SKM-1 (cell line): Measurements from ENCODE around the gene ANGEL2.
"Not testable (repeated sequence)": the region's sequence is repeated elsewhere in the genome, so short reads cannot be mapped to it uniquely, and the experiment has no call there.

ENCODE experiments used
- DNase-seq: peaks from one replicate; lab custom pipeline; 2025; ENCODE audit not compliant: unreplicated experiment; lab: John Stamatoyannopoulos, UW

Gene ANGEL2, protein sequence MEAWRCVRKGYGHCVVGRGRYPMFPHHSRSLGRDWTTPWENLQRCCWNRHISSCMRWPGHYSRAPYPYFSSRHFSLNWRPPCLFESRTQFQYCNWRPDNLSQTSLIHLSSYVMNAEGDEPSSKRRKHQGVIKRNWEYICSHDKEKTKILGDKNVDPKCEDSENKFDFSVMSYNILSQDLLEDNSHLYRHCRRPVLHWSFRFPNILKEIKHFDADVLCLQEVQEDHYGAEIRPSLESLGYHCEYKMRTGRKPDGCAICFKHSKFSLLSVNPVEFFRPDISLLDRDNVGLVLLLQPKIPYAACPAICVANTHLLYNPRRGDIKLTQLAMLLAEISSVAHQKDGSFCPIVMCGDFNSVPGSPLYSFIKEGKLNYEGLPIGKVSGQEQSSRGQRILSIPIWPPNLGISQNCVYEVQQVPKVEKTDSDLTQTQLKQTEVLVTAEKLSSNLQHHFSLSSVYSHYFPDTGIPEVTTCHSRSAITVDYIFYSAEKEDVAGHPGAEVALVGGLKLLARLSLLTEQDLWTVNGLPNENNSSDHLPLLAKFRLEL

DNA sequence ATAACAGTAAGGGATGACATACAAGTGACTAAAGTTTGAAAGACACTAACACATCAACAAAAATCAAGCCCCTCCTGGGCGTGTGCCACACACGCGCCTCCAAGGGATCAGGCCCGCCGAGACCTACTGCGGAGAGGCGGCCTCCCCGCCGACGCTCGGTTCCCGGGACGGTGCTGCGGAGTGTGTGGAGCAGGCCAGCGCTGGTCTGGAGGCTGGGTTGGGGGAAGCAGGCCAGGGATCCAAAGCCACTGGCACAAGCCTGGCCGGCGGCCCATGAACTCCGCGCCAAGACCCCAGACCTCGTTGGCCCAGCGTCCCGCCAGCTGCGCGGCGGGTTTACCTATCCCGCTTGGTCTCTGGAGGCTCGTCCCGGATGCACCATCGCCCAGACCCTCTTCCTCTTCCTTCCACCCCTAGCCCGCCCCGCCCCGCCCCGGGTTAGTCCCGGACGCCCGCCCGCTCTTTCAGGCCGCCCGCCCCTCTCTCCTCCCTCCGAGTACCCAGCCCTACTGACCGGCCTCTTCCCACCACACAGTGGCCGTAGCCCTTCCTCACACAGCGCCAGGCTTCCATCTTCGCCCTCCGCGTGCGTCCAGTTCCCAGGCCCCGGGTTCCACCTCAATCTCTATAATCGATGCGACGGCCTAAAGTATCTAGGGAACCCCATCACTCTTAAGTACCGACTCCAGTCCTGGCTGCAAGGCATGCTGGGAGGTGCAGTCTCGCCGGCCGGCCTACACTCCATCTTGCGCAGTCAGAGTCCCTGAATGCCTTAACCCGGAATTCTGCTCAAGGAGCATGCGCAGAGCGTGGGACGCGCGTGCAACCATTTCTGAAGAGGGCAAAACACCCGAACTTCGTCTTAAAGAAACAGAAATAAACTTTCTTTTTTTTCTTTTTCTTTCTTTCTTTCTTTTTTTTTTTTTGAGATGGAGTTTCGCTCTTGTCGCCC, at the start of gene ANGEL2:
Gene ANGEL2 (minus strand): TSS at position 769 of the 952 bp plus-strand sequence. CDS start 196 bp downstream, at position 573.
- DNase-seq, result peak; percentile 98

DNA sequence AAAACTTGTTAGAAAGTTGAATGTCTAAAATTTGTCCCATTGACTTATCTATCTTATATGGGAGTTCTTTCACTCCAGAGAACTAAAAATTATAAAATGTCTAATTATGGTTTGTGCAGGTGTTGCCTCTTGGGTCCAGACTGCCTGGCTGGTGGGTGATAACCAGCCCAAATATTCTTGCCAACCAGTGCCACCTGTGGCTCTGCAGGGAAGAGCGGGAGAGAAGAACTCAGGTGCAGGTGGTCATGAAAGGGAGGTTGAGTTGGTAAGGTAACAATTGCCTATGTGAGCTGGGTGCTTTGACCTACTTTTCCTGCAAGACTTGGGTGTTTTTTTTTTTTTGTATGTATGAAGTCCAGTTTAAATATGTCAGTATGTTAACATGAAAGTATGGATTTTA, 45.6 kb upstream of the ANGEL2 start:
- no peak for DNase-seq

DNA sequence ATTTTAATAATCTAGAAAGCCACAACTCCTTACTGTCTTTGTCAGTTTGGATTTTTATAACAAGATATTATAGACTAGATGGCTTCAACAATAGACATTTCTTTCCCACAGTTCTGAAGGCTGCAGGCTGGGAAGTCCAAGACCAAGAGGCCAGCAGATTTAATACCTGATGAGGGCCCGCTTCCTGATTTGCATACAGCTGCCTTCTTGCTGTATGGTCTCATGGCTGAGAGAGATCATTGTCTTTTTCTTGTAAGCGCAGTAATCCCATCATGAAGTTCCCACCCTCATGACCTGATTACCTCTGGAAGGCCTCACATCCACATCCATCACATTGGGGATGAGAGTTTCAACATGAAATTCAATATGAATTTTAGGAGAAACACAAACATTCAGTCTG, 45.2 kb upstream of the ANGEL2 start:
- DNase-seq, result no peak

DNA sequence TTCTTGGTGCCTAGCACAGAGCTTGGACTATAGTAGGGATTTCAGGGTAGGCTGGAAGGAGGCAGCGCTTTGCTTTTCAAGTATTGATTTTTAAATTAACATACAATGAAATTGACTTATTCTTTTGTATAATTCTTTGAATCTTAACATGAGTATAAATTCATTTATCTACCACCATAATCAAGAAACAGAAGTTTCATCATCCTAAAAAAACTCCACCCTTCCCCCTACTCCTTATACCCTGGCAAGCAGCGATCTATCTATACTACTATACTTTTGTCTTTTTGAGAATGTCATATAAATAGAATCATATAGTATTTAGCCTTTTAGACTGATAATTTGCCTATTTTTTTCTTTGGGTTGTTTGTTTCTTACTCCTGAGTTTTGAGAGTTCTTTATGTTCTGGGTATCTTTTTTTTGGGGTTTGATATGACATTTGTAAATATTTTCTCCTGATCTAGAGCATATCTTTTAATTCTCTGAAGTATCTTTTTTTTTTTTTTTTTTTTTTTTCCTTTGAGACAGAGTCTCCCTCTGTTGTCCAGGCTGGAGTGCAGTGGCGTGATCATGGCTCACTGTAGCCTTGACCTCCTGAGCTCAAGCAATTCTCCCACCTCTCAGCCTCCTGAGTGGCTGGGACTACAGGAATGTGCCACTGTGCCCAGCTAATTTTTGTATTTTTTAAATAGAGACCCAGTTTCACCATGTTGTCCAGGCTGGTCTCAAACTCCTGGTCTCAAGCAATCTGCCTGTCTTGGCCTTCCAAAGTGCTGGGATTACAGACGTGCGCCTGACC, 41.8 kb upstream of the ANGEL2 start:
- DNase-seq, result no peak

DNA sequence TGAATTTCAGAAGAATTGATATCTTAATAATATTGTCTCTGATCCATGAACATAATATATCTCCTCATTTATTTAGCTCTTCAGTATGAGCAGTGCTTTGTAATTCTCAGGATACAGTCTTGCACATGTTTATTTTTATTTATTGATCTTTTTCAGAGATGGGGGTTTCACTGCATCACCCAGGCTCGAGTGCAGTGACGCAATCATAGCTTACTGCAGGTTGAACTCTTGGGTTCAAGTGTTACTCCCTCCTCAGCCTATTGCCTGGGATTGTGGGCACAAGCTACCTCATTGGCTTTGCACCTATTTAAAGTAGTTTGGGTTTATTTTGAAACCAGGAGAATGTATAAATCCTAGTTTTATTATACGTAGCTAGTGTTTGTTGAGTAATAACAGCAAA, 40.1 kb upstream of the ANGEL2 start:
- DNase-seq, result no peak

DNA sequence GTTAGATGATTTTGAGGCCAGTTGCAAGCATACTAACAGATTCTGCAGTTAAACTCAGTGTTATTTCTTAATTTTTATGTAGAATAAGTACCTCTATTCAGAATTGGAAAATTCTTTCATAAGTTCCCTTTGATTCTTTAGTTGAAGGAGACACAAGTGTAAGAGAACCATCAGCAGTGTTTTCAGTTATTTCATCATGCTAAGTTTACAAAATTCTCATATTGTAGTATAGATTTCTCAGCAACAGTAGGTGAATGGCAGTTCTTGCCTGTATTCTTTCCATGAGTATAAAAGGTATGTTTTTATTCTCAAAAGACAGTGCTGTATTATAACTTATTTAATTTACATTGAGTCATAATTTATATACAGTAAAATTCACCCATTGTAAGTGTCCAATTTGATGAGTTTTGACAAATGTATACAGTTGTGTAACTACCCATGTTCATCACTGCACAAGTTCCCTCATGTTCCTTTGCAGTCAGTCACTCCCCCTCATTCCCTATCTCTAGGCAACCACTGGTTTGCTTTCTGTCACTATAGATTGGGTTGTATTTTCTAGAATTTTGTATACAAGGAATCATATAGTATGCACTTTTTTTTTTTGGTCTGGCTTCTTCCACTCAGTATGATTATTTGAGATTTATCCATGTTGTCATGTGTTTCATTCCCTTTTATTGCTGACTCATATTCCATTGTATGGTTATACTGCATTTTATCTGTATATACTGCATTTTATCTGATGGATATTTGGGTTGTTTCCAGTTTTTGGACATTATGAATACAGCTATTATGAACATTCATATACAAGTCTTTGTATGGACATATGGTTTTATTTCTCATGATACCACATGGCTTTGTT, 39.3 kb upstream of the ANGEL2 start:
- no peak for DNase-seq

DNA sequence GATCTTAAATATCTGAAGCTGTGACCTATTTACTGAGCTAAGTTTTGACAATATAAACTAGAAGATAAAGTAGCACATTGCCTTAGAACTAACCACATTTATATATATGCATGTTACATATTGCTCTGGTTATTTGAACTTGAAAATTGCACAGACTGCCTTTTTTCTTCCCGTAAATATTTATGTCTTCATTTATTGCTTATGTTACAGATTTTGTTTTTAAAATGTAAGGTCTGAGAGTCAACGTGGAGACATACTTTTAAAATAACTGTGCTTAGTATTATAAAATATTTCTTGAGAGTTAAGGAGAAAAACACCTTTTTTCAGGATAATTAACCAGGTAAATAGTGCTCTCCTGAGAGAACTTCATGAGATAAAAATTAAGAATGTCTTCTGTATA, 38.5 kb upstream of the ANGEL2 start:
- no peak for DNase-seq

DNA sequence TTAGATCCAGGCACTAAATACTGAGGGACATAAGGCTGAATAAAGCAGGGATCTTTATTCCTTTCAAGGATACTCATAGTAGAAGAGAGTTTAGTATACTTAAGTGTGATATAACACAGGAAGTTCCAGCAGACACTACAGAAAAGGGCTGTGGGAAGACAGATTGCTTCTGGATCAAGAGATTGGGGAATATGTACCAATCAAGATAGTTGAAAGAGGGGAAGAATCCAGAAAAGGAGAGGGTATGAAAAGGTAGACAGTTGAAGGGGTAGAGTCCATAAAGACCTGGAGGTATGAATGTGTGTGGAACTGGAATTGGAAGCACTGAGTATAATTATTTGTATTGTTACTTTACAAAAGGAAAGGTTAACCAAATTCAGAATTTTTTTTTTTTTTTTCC, 37.8 kb upstream of the ANGEL2 start:
- DNase-seq, result no peak

DNA sequence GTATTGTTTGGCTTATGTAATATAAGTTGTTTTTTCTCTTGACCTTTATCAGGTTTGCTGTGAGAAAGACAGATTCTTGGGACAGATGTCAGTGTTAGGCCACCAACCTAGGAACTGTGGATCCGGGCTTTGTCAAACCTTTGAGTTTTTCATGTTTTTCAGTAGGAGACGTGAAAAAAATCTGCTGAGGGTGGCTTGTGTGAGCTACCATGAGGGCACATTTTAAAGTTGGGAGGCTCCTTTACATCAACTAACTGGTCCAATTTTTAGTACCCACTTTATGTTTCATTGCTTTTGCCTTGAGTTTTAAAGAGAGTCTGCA, 36.2 kb upstream of the ANGEL2 start:
- no peak for DNase-seq

DNA sequence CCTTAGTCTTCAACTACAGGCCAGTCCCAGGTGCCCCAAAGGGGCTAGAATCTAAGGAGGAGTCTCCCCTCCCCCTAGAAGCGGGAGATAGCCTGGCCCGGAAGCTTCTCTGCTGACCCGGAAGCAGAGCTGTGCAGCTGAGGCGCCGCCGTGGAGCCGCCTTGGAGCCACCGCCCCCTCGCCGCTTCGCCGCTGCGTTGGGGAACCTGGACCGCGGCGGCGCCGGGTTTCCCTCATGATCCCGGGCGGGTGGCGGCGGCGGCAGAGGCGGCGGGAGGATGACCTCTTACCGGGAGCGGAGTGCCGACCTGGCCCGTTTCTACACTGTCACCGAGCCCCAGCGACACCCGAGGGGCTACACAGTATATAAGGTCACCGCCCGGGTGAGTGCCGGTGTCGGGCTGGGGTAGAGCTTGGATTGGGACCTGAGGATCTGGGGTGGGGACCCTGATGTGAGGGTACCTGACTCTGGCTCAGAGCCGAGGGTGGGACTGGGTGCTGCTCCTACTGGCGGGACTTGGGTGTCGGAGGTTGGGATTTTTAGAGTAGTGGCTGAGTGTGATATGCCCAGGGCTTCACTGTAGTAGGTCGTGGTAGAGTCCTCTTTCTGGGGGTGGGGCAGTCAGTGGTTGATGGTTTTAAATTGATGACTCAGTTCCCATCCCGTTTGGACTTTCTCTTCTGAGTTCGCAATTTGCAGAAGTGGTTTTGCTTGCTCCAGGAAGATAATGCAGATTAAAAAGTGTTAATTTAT, 35.6 kb upstream of the ANGEL2 start, which contains the start of gene RPS6KC1:
Gene RPS6KC1 (plus strand): TSS at position 115 of the 754 bp plus-strand sequence. CDS start 164 bp downstream, at position 279.
- DNase-seq, result peak; percentile 92

DNA sequence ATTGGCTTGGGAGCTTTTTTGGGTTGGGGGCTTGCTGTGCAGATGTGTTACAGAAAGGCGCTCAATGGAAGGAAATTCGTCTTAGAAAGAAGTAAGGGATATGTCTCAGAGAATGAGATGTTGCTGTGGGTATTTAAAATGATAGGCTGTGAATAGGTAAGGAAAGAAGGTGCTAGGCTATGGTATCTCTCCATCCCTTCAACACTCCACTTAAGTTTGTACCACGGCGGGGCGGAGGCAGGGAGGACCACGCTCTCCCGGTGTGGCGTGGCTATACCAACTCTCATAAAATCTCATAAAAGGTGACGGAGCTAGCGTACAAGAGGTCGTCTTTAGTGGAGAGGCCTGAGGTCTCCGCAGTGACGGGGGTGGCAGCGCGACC, 35.1 kb upstream of the ANGEL2 start:
- no peak for DNase-seq

DNA sequence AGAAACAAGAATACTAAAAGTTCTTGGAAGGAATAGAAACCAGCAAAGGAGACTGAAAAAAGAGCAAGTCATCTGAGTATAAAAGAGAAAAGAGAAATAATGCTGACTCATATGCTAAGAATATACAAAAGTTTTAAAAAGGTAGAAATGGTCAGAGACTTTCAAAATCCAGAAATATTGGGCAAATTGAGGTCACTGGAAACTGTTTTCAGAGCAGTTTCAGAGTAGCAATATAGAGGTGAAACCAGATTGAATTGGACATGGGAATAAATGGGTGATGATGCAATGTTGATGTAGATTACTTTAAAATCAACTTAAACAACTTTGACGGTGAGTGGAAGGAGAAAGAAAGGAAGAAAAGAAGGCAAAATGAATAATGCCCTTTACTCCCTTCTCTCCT, 33.6 kb upstream of the ANGEL2 start:
- DNase-seq, result no peak

DNA sequence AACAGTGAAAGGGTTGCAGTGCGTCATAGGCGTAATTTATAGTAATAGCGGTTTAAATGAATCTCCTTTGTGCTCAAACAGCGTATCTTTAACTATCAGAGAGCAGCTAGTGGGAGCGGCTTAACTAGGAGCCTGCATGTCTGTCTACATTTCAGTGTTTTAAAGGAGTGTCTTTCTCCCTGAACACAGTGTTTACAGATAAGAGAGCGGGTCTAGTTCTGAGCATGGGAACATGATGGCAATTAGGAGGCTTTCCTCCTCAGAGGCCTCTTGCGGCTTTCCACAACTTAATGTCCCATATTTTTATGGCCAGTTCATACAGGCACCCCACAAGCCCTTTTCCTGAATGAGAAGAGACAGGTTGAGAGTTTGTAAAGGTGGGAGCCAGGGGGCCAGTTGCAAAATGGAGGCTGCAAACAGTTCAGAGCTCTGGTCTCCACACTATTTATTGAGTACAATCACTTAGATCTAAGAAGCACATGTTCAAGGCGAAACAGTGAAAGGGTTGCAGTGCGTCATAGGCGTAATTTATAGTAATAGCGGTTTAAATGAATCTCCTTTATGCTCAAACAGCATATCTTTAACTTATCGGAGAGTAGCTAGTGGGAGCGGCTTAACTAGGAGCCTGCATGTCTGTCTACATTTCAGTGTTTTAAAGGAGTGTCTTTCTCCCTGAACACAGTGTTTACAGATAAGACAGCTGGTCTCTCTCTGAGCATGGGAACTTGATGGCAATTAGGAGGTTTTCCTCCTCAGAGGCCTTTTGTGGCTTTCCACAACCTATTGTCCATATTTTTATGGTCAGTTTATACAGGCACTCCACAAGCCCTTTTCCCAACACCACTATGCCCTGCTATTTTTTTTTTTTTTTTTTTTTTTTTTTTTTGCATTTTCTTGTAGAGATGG, 29.9 kb upstream of the ANGEL2 start:
- DNase-seq, result not testable (repeated sequence)

DNA sequence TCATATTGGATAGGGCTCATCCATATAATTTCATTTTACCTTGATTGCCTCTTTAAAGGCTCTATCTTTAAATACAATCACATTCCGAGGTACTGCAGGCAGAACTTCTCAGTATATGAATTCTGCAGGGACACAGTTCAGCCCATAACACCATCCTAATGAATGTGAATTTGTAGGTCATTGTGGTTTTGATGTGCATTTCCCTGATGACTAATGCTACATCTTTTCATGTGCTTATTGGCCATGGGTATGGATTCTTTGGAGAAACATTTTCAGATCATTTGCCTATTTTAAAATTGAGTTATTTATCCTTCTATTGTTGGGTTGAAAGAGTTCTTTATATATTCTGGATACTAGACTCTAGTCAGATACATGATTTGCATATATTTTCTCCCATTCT, 25.8 kb upstream of the ANGEL2 start:
- DNase-seq, result no peak

DNA sequence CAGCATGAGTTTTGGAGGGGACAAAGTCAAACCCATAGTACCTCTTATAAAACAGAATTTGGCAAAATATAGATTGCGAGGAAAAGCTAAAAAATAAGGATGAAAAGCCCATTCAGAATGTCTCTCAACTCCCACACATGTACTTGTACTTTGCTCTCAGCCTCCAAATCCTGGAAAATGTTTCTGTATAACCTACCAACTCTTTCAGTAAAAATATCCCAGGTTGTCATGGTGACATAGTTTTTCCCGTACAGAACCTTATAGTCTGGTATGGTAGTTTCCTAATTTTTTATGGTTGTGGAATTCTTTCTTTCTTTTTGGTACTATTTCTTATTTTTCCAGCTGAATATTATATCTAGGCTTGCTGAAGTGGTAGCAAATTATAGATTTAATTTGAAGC, 19.9 kb upstream of the ANGEL2 start:
- DNase-seq, result no peak

DNA sequence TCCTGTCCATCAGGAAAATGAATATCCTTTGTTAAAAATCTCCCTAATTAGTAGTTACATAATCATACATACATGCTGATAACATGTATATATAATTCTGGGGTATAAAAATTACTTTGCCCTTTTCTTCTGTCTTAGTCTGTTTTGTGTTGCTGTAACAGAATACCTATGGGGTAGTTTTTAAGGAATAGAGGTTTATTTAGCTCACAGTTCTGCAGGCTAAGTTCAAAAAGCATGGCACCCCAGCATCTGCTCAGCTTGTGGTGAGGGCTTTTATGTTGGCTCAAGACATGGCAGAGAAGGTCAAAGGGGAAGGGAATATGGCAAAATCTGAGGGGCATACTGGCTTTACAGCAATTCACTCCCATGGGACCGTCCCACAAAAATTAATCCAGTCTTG, 19.0 kb upstream of the ANGEL2 start:
- no peak for DNase-seq

DNA sequence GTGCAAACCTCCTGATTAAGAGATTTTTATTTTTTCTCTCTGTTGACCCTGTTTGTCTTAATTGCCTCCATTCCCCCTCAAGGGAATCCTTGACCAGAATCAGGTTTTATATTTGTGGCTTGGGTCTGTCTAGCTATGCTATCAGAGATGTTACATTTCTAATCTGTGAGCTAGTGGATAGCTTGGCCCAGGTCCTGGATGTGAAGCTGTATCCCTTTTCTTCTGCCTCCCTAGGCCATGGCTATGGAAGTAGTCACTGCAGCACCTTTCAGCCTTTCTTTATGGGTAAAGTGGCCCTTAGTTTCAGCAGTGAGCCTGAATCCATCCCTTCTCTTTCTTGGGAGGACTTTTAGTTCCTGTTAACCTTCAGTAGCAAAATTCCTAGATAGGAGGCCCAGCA, 17.0 kb upstream of the ANGEL2 start:
- no peak for DNase-seq

DNA sequence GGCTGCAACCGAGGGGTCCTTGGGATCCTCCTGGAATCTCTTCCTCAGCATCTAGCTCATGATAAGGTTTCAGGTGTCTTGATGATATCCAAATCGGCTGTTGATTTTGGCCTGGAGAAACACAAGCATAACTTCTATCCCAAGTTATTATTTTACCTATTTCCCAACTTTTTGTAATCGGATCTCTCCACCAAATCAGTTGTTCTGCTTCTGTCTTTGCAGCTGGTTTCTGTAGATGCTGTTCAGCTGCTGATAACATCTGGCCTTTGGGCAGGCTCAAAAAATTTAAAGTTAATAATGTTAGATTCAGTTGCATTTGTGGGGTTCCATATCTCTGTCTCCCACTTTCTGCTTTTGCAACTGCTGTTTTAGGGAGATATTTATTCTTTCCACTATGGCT, 11.4 kb upstream of the ANGEL2 start:
- DNase-seq, result not testable (repeated sequence)
